Measurements from ENCODE around the gene PRSS33.

The PRSS33 gene

DNA sequence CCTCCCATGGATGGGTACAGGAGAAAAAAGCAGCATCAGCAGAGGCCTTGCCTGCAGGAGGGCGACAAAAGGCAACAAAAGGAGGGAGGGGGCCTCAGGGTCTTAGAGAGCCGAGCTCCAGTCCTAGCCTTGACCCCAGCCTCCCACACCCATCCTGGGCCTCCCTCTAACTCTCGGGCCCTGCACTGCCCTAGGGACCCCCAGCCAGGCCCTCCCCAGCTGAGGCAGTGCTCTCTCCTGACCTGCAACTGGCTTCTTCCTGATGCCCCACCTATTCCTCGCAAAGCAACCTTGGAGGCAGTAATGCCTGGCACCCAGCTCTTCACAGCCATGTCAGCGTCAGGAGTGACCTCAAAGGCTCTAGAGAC lies 50.1 kb downstream of the PRSS33 start:
- TF ChIP-seq EZH2phosphoT487 (IDR thresholded peaks at IDR 0.05; ENCODE audit: borderline replicate concordance), result no peak
- TF ChIP-seq, protein P1, sequence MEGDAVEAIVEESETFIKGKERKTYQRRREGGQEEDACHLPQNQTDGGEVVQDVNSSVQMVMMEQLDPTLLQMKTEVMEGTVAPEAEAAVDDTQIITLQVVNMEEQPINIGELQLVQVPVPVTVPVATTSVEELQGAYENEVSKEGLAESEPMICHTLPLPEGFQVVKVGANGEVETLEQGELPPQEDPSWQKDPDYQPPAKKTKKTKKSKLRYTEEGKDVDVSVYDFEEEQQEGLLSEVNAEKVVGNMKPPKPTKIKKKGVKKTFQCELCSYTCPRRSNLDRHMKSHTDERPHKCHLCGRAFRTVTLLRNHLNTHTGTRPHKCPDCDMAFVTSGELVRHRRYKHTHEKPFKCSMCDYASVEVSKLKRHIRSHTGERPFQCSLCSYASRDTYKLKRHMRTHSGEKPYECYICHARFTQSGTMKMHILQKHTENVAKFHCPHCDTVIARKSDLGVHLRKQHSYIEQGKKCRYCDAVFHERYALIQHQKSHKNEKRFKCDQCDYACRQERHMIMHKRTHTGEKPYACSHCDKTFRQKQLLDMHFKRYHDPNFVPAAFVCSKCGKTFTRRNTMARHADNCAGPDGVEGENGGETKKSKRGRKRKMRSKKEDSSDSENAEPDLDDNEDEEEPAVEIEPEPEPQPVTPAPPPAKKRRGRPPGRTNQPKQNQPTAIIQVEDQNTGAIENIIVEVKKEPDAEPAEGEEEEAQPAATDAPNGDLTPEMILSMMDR (conservative IDR thresholded peaks at IDR 0.05; ENCODE audit: low read length), result no peak
- H3K9ac ChIP-seq (ENCODE audit: low read depth, low read length, poor library complexity, severe bottlenecking), result no peak overlapping the region

DNA sequence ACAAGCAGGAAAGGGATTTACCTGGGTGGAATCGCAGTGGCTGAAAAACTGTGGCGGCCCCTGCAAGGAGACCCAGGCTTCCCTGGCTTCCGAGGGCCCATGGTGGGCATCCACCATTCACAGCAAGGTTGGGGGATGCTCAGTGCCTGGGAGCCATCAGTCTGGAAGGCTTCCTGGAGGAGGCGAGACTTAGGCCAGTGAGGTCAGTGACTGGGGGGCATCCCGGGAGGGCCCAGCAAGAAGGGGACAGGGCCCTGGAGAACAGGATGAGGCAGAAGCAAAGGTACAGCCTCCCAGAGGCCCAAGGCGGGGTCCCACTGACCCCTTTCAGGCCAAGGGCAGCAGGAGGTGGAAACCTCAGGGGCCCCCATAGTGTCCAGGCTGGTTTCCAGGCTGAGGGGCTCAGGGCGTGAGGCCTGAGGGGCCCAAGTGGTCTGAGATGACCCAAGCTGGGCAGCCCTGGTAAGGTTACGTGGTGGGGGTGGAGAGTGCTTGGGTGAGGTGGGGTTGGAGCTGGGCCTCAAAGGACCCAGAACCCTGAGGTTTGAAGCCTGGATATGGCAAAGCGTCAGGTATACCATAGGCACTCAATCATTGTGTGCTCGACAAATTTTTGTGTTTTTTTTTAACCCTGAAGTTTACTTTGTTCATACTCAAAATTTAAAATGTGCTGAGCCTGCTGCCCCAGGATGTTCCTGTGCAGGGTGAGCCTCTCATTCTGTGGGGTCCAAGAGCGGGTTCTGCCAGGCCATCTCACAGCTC lies 50.7 kb downstream of the PRSS33 start:
- H3K9ac ChIP-seq (ENCODE audit: low read depth, low read length, poor library complexity, severe bottlenecking), result no peak overlapping the region
- TF ChIP-seq, protein P1 (conservative IDR thresholded peaks at IDR 0.05; ENCODE audit: low read length), result no peak
- no peak for TF ChIP-seq EZH2phosphoT487 (IDR thresholded peaks at IDR 0.05; ENCODE audit: borderline replicate concordance)
- no peak overlapping the region for H2AFZ ChIP-seq (ENCODE audit: low read length)
- no peaks in the 10 kb centered on the region for H3K36me3 ChIP-seq (ENCODE audit: insufficient read depth, low read length)
- no peaks in the 10 kb centered on the region for H3K79me2 ChIP-seq (ENCODE audit: insufficient read depth, low read length)
- no peaks in the 10 kb centered on the region for H4K20me1 ChIP-seq (ENCODE audit: insufficient read depth, low read length, poor library complexity, severe bottlenecking)
- no peaks in the 10 kb centered on the region for H3F3A ChIP-seq (ENCODE audit: low read depth)
- H3K9me2 ChIP-seq (replicated peaks; ENCODE audit: low read depth, low read length), result no peaks in the 10 kb centered on the region
- H3K4me1 ChIP-seq (ENCODE audit: insufficient read depth, low read length, poor library complexity, severe bottlenecking), result no peaks in the 10 kb centered on the region
- no peaks in the 10 kb centered on the region for H3K27me3 ChIP-seq (ENCODE audit: insufficient read depth, low read length, poor library complexity, severe bottlenecking)
- H3K4me2 ChIP-seq (ENCODE audit: low read depth, low read length, poor library complexity, severe bottlenecking), result no peak overlapping the region
- no peak overlapping the region for H3K4me3 ChIP-seq (ENCODE audit: low read length, poor library complexity, severe bottlenecking)
- no peaks in the 10 kb centered on the region for H3K9me3 ChIP-seq (ENCODE audit: insufficient read depth, low read depth, low read length)

More for the DNA sequence above, 50.1 kb downstream of the PRSS33 start:
- H3F3A ChIP-seq (ENCODE audit: low read depth), result no peaks in the 10 kb centered on the region
- no peak overlapping the region for H3K4me3 ChIP-seq (ENCODE audit: low read length, poor library complexity, severe bottlenecking)
- H3K4me2 ChIP-seq (ENCODE audit: low read depth, low read length, poor library complexity, severe bottlenecking), result no peak overlapping the region
- no peaks in the 10 kb centered on the region for H4K20me1 ChIP-seq (ENCODE audit: insufficient read depth, low read length, poor library complexity, severe bottlenecking)
- no peaks in the 10 kb centered on the region for H3K9me3 ChIP-seq (ENCODE audit: insufficient read depth, low read depth, low read length)
- no peaks in the 10 kb centered on the region for H3K27me3 ChIP-seq (ENCODE audit: insufficient read depth, low read length, poor library complexity, severe bottlenecking)
- no peaks in the 10 kb centered on the region for H3K4me1 ChIP-seq (ENCODE audit: insufficient read depth, low read length, poor library complexity, severe bottlenecking)
- no peaks in the 10 kb centered on the region for H3K36me3 ChIP-seq (ENCODE audit: insufficient read depth, low read length)
- H3K9me2 ChIP-seq (replicated peaks; ENCODE audit: low read depth, low read length), result no peaks in the 10 kb centered on the region
- H2AFZ ChIP-seq (ENCODE audit: low read length), result no peak overlapping the region
- H3K79me2 ChIP-seq (ENCODE audit: insufficient read depth, low read length), result no peaks in the 10 kb centered on the region

GRCh38 chr16:2734844-2735515 lies 52.4 kb downstream of the PRSS33 start:
- Histone ChIP-seq H3K4me2 (ENCODE audit: low read depth, low read length, poor library complexity, severe bottlenecking) (no peak overlapping the region), H3F3A (ENCODE audit: low read depth) (no peaks in the 10 kb centered on the region), H3K27me3 (ENCODE audit: insufficient read depth, low read length, poor library complexity, severe bottlenecking) (no peaks in the 10 kb centered on the region), H3K36me3 (ENCODE audit: insufficient read depth, low read length) (no peaks in the 10 kb centered on the region), H2AFZ (ENCODE audit: low read length) (no peak overlapping the region), H3K79me2 (ENCODE audit: insufficient read depth, low read length) (no peaks in the 10 kb centered on the region), H3K4me3 (ENCODE audit: low read length, poor library complexity, severe bottlenecking) (no peak overlapping the region), H3K9me3 (ENCODE audit: insufficient read depth, low read depth, low read length) (no peaks in the 10 kb centered on the region), H3K9ac (ENCODE audit: low read depth, low read length, poor library complexity, severe bottlenecking) (no peak overlapping the region), H4K20me1 (ENCODE audit: insufficient read depth, low read length, poor library complexity, severe bottlenecking) (no peaks in the 10 kb centered on the region), H3K9me2 (replicated peaks; ENCODE audit: low read depth, low read length) (no peaks in the 10 kb centered on the region), H3K4me1 (ENCODE audit: insufficient read depth, low read length, poor library complexity, severe bottlenecking) (no peaks in the 10 kb centered on the region)
- TF ChIP-seq, protein P1 (conservative IDR thresholded peaks at IDR 0.05; ENCODE audit: low read length), result no peak
- TF ChIP-seq EZH2phosphoT487 (IDR thresholded peaks at IDR 0.05; ENCODE audit: borderline replicate concordance), result no peak

Data from Loucy (cell line).